SK-N-SH (cell line): Measurements from ENCODE around the gene PARN. TPM values are rescaled to one million over a fixed set of nuclear protein-coding genes. Genes with fewer than 3 reads are reported as not detected.

Experiments
- CTCF ChIA-PET: fragments of 300-600, 350-600 bp; formaldehyde crosslinking; extraction: SDS; loops from one replicate; lab custom pipeline; 2021; lab: Yijun Ruan, JAX
- POLR2A ChIA-PET: fragments of 350-600 bp; sonication (Branson Sonifier 250); formaldehyde crosslinking; extraction: SDS; loops from one replicate; lab custom pipeline; 2020; ENCODE audit warnings: antibody characterized with exemption, inconsistent platforms; lab: Yijun Ruan, JAX
- DNase-seq: peaks from one replicate; pipeline ENCODE4 v3.0.0; 2012
- H2AFZ ChIP-seq: fragments of 200-600 bp; sonication (generic); 2 replicates; pipeline ENCODE4 v1.8.1; 2016; ENCODE audit warnings: antibody characterized with exemption, mild to moderate bottlenecking, low read depth
- H3F3A ChIP-seq: fragments of 200-600 bp; sonication (generic); replicated peaks from 2 replicates; pipeline ENCODE3; 2016; ENCODE audit warnings: antibody characterized with exemption, mild to moderate bottlenecking; ENCODE audit not compliant: insufficient read depth
- H3K27ac ChIP-seq, 2 experiments: fragments of 200-500 bp in 1 of 2; fragments of 200-600 bp in 1 of 2; sonication (Bioruptor generic) in 1 of 2; sonication (generic), shearing (Covaris generic) in 1 of 2; 2 replicates each; pipeline versions ENCODE4 v1.5.1 to v1.6.1; 2014 to 2016; ENCODE audit warnings: low read depth in 2 of 2, inconsistent platforms in 1 of 2, low read length in 1 of 2, mild to moderate bottlenecking in 1 of 2, mixed read lengths in 1 of 2
- H3K27me3 ChIP-seq: fragments of 200-600 bp; sonication (generic), shearing (Covaris generic); 2 replicates; pipeline ENCODE4 v1.6.1; 2016; ENCODE audit warnings: mixed run types; ENCODE audit not compliant: insufficient read depth
- H3K36me3 ChIP-seq, 2 experiments: fragments of 200-500 bp in 1 of 2; fragments of 200-600 bp in 1 of 2; sonication (Bioruptor generic) in 1 of 2; sonication (generic) in 1 of 2; replicated peaks in 1 of 2; 2 replicates each; pipeline versions ENCODE3 to v1.5.1; 2014 to 2016; ENCODE audit warnings: low read length in 1 of 2, mild to moderate bottlenecking in 1 of 2; ENCODE audit not compliant: insufficient read depth in 2 of 2, control insufficient read depth in 1 of 2
- H3K4me1 ChIP-seq, 2 experiments: fragments of 200-500 bp in 1 of 2; fragments of 200-600 bp in 1 of 2; sonication (Bioruptor generic) in 1 of 2; sonication (generic), shearing (Covaris generic) in 1 of 2; 2 replicates each; pipeline versions ENCODE4 v1.5.1 to v1.6.1; 2014 to 2016; ENCODE audit warnings: low read depth in 1 of 2, low read length in 1 of 2, mixed run types in 1 of 2; ENCODE audit not compliant: insufficient read depth in 2 of 2, control insufficient read depth in 1 of 2
- H3K4me2 ChIP-seq: fragments of 200-600 bp; sonication (generic), shearing (Covaris generic); 2 replicates; pipeline ENCODE4 v1.6.1; 2017; ENCODE audit warnings: mixed run types
- H3K4me3 ChIP-seq, 2 experiments: fragments of 200-500 bp in 1 of 2; fragments of 200-600 bp in 1 of 2; sonication (Bioruptor generic) in 1 of 2; sonication (generic), shearing (Covaris generic) in 1 of 2; 2 replicates each; pipeline versions ENCODE4 v1.5.1 to v1.8.1; 2014 to 2016; ENCODE audit warnings: low read depth in 2 of 2, inconsistent platforms in 1 of 2, low read length in 1 of 2, mild to moderate bottlenecking in 1 of 2, mixed read lengths in 1 of 2, moderate library complexity in 1 of 2
- H3K79me2 ChIP-seq: fragments of 200-600 bp; sonication (generic); 2 replicates; pipeline ENCODE4 v1.8.1; 2017; ENCODE audit warnings: mild to moderate bottlenecking; ENCODE audit not compliant: insufficient read depth
- H3K9ac ChIP-seq: fragments of 200-600 bp; sonication (generic); 2 replicates; pipeline ENCODE4 v1.6.1; 2017; ENCODE audit warnings: mixed run types
- H3K9me2 ChIP-seq: fragments of 200-600 bp; sonication (generic); 2 replicates; pipeline ENCODE4 v1.6.1; 2017; ENCODE audit warnings: mixed run types
- H3K9me3 ChIP-seq: fragments of 200-600 bp; sonication (generic); 2 replicates; pipeline ENCODE4 v1.6.1; 2017; ENCODE audit warnings: mixed run types, mild to moderate bottlenecking, moderate library complexity
- H4K20me1 ChIP-seq: fragments of 200-600 bp; sonication (generic); 2 replicates; pipeline ENCODE4 v1.6.1; 2017; ENCODE audit warnings: mild to moderate bottlenecking, mixed run types; ENCODE audit not compliant: insufficient read depth
- CHD2 ChIP-seq: fragments of 150-350 bp; IDR thresholded peaks from 2 replicates; pipeline ENCODE4 v1.6.1; 2018; ENCODE audit warnings: low read length; ENCODE audit not compliant: partially characterized antibody
- ELF1 ChIP-seq: IDR thresholded peaks from 2 replicates; pipeline ENCODE4 v1.4.0; 2012
- EZH2phosphoT487 ChIP-seq: fragments of 200-600 bp; sonication (generic); IDR thresholded peaks from 2 replicates; pipeline ENCODE4 v1.6.1; 2017; ENCODE audit warnings: low read depth, mixed run types, mild to moderate bottlenecking, antibody characterized with exemption, moderate library complexity, borderline replicate concordance
- FOXJ3 ChIP-seq: sonication (generic); formaldehyde crosslinking; IDR thresholded peaks from 2 replicates; pipeline ENCODE4 v1.5.1; 2020; ENCODE audit warnings: mild to moderate bottlenecking, missing genetic modification reagents
- FOXM1 ChIP-seq: IDR thresholded peaks from 2 replicates; pipeline ENCODE4 v1.4.0; 2012; ENCODE audit warnings: low read depth, mild to moderate bottlenecking
- JUND ChIP-seq: IDR thresholded peaks from 2 replicates; pipeline ENCODE4 v1.4.0; 2012
- MAX ChIP-seq: IDR thresholded peaks from 2 replicates; pipeline ENCODE4 v1.4.0; 2012; ENCODE audit warnings: low read depth
- NFIC ChIP-seq: IDR thresholded peaks from 2 replicates; pipeline ENCODE4 v1.4.0; 2012; ENCODE audit warnings: borderline replicate concordance
- POLR2AphosphoS5 ChIP-seq: IDR thresholded peaks from 2 replicates; pipeline ENCODE4 v1.6.1; 2012; ENCODE audit warnings: low read depth, low read length
- RAD21 ChIP-seq: IDR thresholded peaks from 2 replicates; pipeline ENCODE4 v1.6.1; 2012; ENCODE audit warnings: mild to moderate bottlenecking, low read length
- REST ChIP-seq: IDR thresholded peaks from 2 replicates; pipeline ENCODE4 v1.6.1; 2012; ENCODE audit warnings: mild to moderate bottlenecking, low read depth, low read length, moderate library complexity
- RXRA ChIP-seq: IDR thresholded peaks from 2 replicates; pipeline ENCODE4 v1.4.0; 2012; ENCODE audit warnings: low read depth, mild to moderate bottlenecking, borderline replicate concordance
- SIN3A ChIP-seq: IDR thresholded peaks from 2 replicates; pipeline ENCODE4 v1.6.1; 2012; ENCODE audit warnings: low read depth, mild to moderate bottlenecking, low read length, moderate library complexity, borderline replicate concordance
- SMC3 ChIP-seq: IDR thresholded peaks from 2 replicates; pipeline ENCODE4 v1.6.1; 2012; ENCODE audit warnings: low read depth, low read length, improper control_type of control experiment
- TAF1 ChIP-seq: IDR thresholded peaks from 2 replicates; pipeline ENCODE4 v1.6.1; 2012; ENCODE audit warnings: low read depth, mild to moderate bottlenecking, low read length, moderate library complexity, borderline replicate concordance
- TCF12 ChIP-seq: IDR thresholded peaks from 2 replicates; pipeline ENCODE4 v1.4.0; 2012
- TEAD4 ChIP-seq: IDR thresholded peaks from 2 replicates; pipeline ENCODE4 v1.4.0; 2012; ENCODE audit warnings: mild to moderate bottlenecking, borderline replicate concordance; ENCODE audit not compliant: insufficient read depth
- USF1 ChIP-seq: IDR thresholded peaks from 2 replicates; pipeline ENCODE4 v1.4.0; 2012; ENCODE audit warnings: low read depth, borderline replicate concordance
- YY1 ChIP-seq: IDR thresholded peaks from 2 replicates; pipeline ENCODE4 v1.4.0; 2012; ENCODE audit warnings: low read depth, mild to moderate bottlenecking
- ZBTB33 ChIP-seq: IDR thresholded peaks from 2 replicates; pipeline ENCODE4 v1.4.0; 2012; ENCODE audit warnings: low read depth, borderline replicate concordance
- WGBS: methylation state at CpG from one replicate; pipeline ENCODE4 v1.1.6; 2017; ENCODE audit warnings: low lambda C conversion rate; 5-methylcytosine and 5-hydroxymethylcytosine counted together
- polyA plus RNA-seq, 3 experiments: library from polyadenylated mRNA; depleted of rRNA; stranded (reverse); fragments of >200 nt; gene quantifications; 2 replicates each; pipeline ENCODE4 v1.2.3, GENCODE V29; 2012

The PARN gene
- polyA plus RNA-seq, 1 of the 3 experiments (the other 2 are of a cell fraction), result 20.5 TPM

GRCh38 chr16:14475370-14476139, 154.5 kb downstream of the PARN start:
- no peak for TF ChIP-seq ELF1
- no peak for TF ChIP-seq TEAD4
- TF ChIP-seq USF1, result no peak
- no peak for TF ChIP-seq FOXM1
- TF ChIP-seq ZBTB33, result no peak
- no peak for TF ChIP-seq FOXJ3 (CRISPR knock-in tag)
- no peak for TF ChIP-seq YY1
- TF ChIP-seq CHD2, result no peak
- TF ChIP-seq MAX, result no peak
- TF ChIP-seq REST, result no peak
- no peak for TF ChIP-seq RAD21
- TF ChIP-seq RXRA, result no peak
- TF ChIP-seq TCF12, result no peak
- TF ChIP-seq EZH2phosphoT487, result no peak
- TF ChIP-seq TAF1, result no peak
- TF ChIP-seq SMC3, result no peak
- TF ChIP-seq JUND, result no peak
- no peak for TF ChIP-seq SIN3A
- no peak for TF ChIP-seq NFIC
- no peak for TF ChIP-seq POLR2AphosphoS5
- WGBS, result 71% methylated on average over 7 of the region's 7 CpGs

More at GRCh38 chr16:14475370-14476139, 154.5 kb downstream of the PARN start:
- Histone ChIP-seq H2AFZ (no peak overlapping the region), H3K9me3 (no peaks in the 10 kb centered on the region), H3K4me1 (no peaks in the 10 kb centered on the region), H3K4me2 (no peak overlapping the region), H3F3A (no peaks in the 10 kb centered on the region), H3K79me2 (no peaks in the 10 kb centered on the region), H3K4me3 (no peak overlapping the region), H3K9ac (no peak overlapping the region), H3K36me3 (peaks cover 0 to 27% of the 10 kb centered on the region in 2 experiments), H3K9me2 (no peaks in the 10 kb centered on the region), H3K27me3 (no peaks in the 10 kb centered on the region), H4K20me1 (no peaks in the 10 kb centered on the region), H3K27ac (no peak overlapping the region)
- POLR2A ChIA-PET, result no interaction called here
- DNase-seq, result no peak
- CTCF ChIA-PET, result no interaction called here
